OCI-LY7 (cell line): ENCODE results near the gene HVCN1. TPM values are rescaled to one million over a fixed set of nuclear protein-coding genes. Genes with fewer than 3 reads are reported as not detected.
"Not testable (repeated sequence)": the region's sequence is repeated elsewhere in the genome, so short reads cannot be mapped to it uniquely, and the experiment has no call there.

ENCODE experiments used
- BruUV-seq: library from RNA; stranded (reverse); fragments of 400-500 nt; replicated peaks from 2 replicates; lab custom pipeline; 2021; lab: Mats Ljungman, UMichigan
- CTCF ChIA-PET: fragments of 300-600 bp; sonication (Branson Sonifier 250); formaldehyde crosslinking; loops from one replicate; lab custom pipeline; 2022; ENCODE audit warnings: antibody characterized with exemption; ENCODE audit not compliant: unreplicated experiment; lab: Charles Lee
- POLR2A ChIA-PET: fragments of 300-600 bp; sonication (Branson Sonifier 250); formaldehyde crosslinking; loops from one replicate; lab custom pipeline; 2022; ENCODE audit warnings: antibody characterized with exemption; lab: Charles Lee
- DNase-seq: peaks from one replicate; pipeline ENCODE4 v3.0.0-alpha.2; 2015; ENCODE audit warnings: low spot score
- H2AFZ ChIP-seq: fragments of 200-600 bp; sonication (generic), shearing (Covaris generic); 2 replicates; pipeline ENCODE4 v1.6.1; 2014; ENCODE audit warnings: mild to moderate bottlenecking, antibody characterized with exemption, low read length, moderate library complexity
- H3K27ac ChIP-seq: fragments of 200-600 bp; sonication (generic); 2 replicates; pipeline ENCODE4 v1.5.1; 2014; ENCODE audit warnings: mixed run types, low read depth, mild to moderate bottlenecking, moderate library complexity, low read length, inconsistent platforms; ENCODE audit not compliant: poor library complexity, severe bottlenecking
- H3K36me3 ChIP-seq: fragments of 200-600 bp; sonication (generic); 2 replicates; pipeline ENCODE4 v1.6.1; 2014; ENCODE audit warnings: mild to moderate bottlenecking, antibody characterized with exemption, low read length, moderate library complexity, mixed read lengths; ENCODE audit not compliant: insufficient read depth
- H3K4me1 ChIP-seq: fragments of 200-600 bp; sonication (generic); 2 replicates; pipeline ENCODE4 v1.5.1; 2014; ENCODE audit warnings: mild to moderate bottlenecking, low read length; ENCODE audit not compliant: insufficient read depth, poor library complexity, severe bottlenecking
- H3K4me2 ChIP-seq: fragments of 200-600 bp; sonication (generic); 2 replicates; pipeline ENCODE4 v1.6.1; 2014; ENCODE audit warnings: mild to moderate bottlenecking, low read length
- H3K4me3 ChIP-seq: fragments of 200-600 bp; sonication (generic); 2 replicates; pipeline ENCODE4 v1.5.1; 2014; ENCODE audit warnings: mild to moderate bottlenecking, low read depth, low read length; ENCODE audit not compliant: poor library complexity, severe bottlenecking
- H3K79me2 ChIP-seq: fragments of 200-600 bp; sonication (generic); 2 replicates; pipeline ENCODE4 v1.6.1; 2016; ENCODE audit warnings: low read depth, mild to moderate bottlenecking, low read length, moderate library complexity, mixed read lengths; ENCODE audit not compliant: insufficient read depth
- H3K9me2 ChIP-seq: fragments of 200-600 bp; sonication (generic); 2 replicates; pipeline ENCODE4 v1.6.1; 2016; ENCODE audit warnings: mild to moderate bottlenecking, low read length, mixed read lengths; ENCODE audit not compliant: insufficient read depth
- H3K9me3 ChIP-seq: fragments of 200-600 bp; sonication (generic); 2 replicates; pipeline ENCODE4 v1.6.1; 2014; ENCODE audit warnings: mild to moderate bottlenecking, mixed run types, low read length, mixed read lengths
- H4K20me1 ChIP-seq: fragments of 200-600 bp; sonication (generic); 2 replicates; pipeline ENCODE4 v1.6.1; 2014; ENCODE audit warnings: mild to moderate bottlenecking, antibody characterized with exemption, low read length, moderate library complexity, mixed read lengths; ENCODE audit not compliant: insufficient read depth
- CTCF ChIP-seq: fragments of 200-600 bp; sonication (generic); conservative IDR thresholded peaks from 2 replicates; pipeline ENCODE4 v1.5.1; 2014; ENCODE audit warnings: mild to moderate bottlenecking, antibody characterized with exemption, low read length, moderate library complexity, mixed read lengths
- EZH2phosphoT487 ChIP-seq: fragments of 200-600 bp; sonication (generic); IDR thresholded peaks from 2 replicates; pipeline ENCODE4 v1.6.1; 2018; ENCODE audit warnings: low read depth, borderline replicate concordance, mild to moderate bottlenecking, mixed run types, antibody characterized with exemption, low read length, moderate library complexity, mixed read lengths
- intact Hi-C: fragments of 100-400 bp; cut with micrococcal nuclease; formaldehyde crosslinking; loops from one replicate; pipeline ENCODE4 v1.10.0; 2022; ENCODE audit not compliant: unreplicated experiment
- total RNA-seq, 2 experiments: library from RNA; depleted of rRNA in 1 of 2; stranded (reverse); fragments of >200 nt in 1 of 2; shearing (Covaris generic) in 1 of 2; gene quantifications; 2 replicates each; pipeline ENCODE4 v1.2.3, GENCODE V29; 2014 to 2022

The HVCN1 gene
- total RNA-seq, 2 experiments from 2014 or later: 4.5 to 9.3 TPM

GRCh38 chr12:110657747-110658146 lies 31.2 kb downstream of the HVCN1 start:
- no peak overlapping the region for H2AFZ ChIP-seq
- no peaks in the 10 kb centered on the region for H3K79me2 ChIP-seq
- no peak overlapping the region for H3K4me3 ChIP-seq
- CTCF ChIA-PET: no interaction called here
- no peaks in the 10 kb centered on the region for H4K20me1 ChIP-seq
- H3K27ac ChIP-seq: no peak overlapping the region
- intact Hi-C loops: no loop called here
- H3K9me3 ChIP-seq: no peaks in the 10 kb centered on the region
- no peak for DNase-seq
- H3K4me2 ChIP-seq: no peak overlapping the region
- POLR2A ChIA-PET: interaction anchor here (0.9 kb wide), 1 partner anchor 10 kb away, joined by 3 read pairs; no protein-coding TSS in a partner anchor
- TF ChIP-seq CTCF (no peak), EZH2phosphoT487 (no peak)
- H3K4me1 ChIP-seq: peaks cover 39% of the 10 kb centered on the region
- H3K36me3 ChIP-seq: no peaks in the 10 kb centered on the region
- no peaks in the 10 kb centered on the region for H3K9me2 ChIP-seq
- no TSS peak for BruUV-seq

DNA sequence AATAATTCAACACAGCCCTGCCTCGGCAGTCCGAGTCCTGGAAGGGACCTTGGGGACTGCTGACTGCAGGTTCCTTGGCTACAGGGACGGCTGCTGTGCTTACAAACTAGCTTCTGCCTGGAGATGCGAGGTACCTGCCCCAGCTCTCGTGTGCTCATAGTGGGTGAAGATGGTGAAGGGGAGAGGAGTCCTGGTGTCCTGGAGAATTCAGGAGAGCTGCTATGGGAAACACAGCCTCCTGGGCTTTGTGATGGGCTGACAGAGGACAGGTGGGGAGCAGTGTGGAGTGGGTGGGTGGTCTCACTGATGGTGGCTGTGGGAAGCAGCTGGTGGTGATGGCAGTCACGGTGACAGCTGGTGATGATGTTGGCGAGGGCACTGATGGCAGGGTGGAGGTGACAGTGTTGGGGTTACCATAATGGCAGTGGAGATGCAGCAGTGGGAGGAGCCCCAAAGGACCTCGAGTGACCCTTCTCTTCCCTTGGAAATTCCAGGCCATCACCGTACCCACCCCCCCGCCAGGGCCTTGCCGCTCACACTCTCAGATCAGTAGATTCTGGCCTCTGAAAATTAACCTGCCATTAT lies 32.8 kb downstream of the HVCN1 start:
- DNase-seq: no peak
- H3K9me2 ChIP-seq: no peaks in the 10 kb centered on the region
- no peak overlapping the region for H2AFZ ChIP-seq
- H4K20me1 ChIP-seq: no peaks in the 10 kb centered on the region
- H3K36me3 ChIP-seq: no peaks in the 10 kb centered on the region
- intact Hi-C loops: no loop called here
- no peak overlapping the region for H3K4me2 ChIP-seq
- BruUV-seq: no TSS peak
- H3K79me2 ChIP-seq: no peaks in the 10 kb centered on the region
- no peak overlapping the region for H3K27ac ChIP-seq
- H3K4me1 ChIP-seq: peaks cover 28% of the 10 kb centered on the region
- H3K9me3 ChIP-seq: no peaks in the 10 kb centered on the region
- H3K4me3 ChIP-seq: no peak overlapping the region
- POLR2A ChIA-PET: interaction anchor here (0.6 to 1.2 kb wide), 5 partner anchors 10 to 256 kb away, joined by 3 to 5 read pairs (median 4); no protein-coding TSS in a partner anchor
- TF ChIP-seq CTCF: no peak
- no peak for TF ChIP-seq EZH2phosphoT487
- CTCF ChIA-PET: no interaction called here

DNA sequence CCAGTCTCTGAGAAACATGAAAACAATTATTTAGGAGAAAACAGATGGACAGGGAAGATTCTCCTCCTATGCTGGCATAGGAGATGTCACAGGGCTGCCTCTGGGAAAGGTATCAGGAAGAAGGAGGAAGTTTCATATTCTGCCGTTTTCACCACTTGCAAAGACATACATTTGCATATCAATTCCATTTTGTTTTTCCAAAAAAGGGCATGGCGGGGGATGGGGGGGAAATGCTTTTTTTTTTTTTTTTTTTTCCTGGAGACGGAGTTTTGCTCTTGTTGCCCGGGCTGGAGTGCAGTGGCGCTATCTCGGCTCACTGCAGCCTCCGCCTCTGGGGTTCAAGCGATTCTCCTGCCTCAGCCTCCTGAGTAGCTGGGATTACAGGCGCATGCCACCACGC lies 34.7 kb downstream of the HVCN1 start:
- H3K27ac ChIP-seq, BruUV-seq, DNase-seq, H3K79me2 ChIP-seq, H3K9me2 ChIP-seq, H2AFZ ChIP-seq, CTCF ChIA-PET, H4K20me1 ChIP-seq, POLR2A ChIA-PET, H3K36me3 ChIP-seq, H3K9me3 ChIP-seq, intact Hi-C loops, H3K4me3 ChIP-seq, H3K4me2 ChIP-seq: not testable (repeated sequence)
- peaks cover 20% of the 10 kb centered on the region for H3K4me1 ChIP-seq
